ENCODE measurements around the gene WWOX.

The WWOX gene

GRCh38 chr16:78972986-78973385, 873.5 kb downstream of the WWOX start:
- Histone ChIP-seq H3K4me3 (replicated peaks; ENCODE audit: low read depth, low read length) (no peak overlapping the region), H3K36me3 (ENCODE audit: control insufficient read depth, insufficient read depth, low read length) (no peaks in the 10 kb centered on the region), H3K27me3 (replicated peaks; ENCODE audit: control insufficient read depth, insufficient read depth, low read length) (no peaks in the 10 kb centered on the region)
- TF ChIP-seq CTCF (IDR thresholded peaks at IDR 0.05; ENCODE audit: insufficient read depth, low read length, poor library complexity, severe bottlenecking) = no peak
- DNase-seq (ENCODE audit: extremely low read depth, insufficient read length) = no peak

- no peak for TF ChIP-seq CTCF (IDR thresholded peaks at IDR 0.05; ENCODE audit: insufficient read depth, low read length, poor library complexity, severe bottlenecking)
- Histone ChIP-seq H3K36me3 (ENCODE audit: control insufficient read depth, insufficient read depth, low read length) (no peaks in the 10 kb centered on the region), H3K27me3 (replicated peaks; ENCODE audit: control insufficient read depth, insufficient read depth, low read length) (no peaks in the 10 kb centered on the region), H3K4me3 (replicated peaks; ENCODE audit: low read depth, low read length) (no peak overlapping the region)
- DNase-seq (ENCODE audit: extremely low read depth, insufficient read length) = no peak
These were observed 876.8 kb downstream of the WWOX start for GRCh38 chr16:78976212-78976611.

- no peak for TF ChIP-seq CTCF (IDR thresholded peaks at IDR 0.05; ENCODE audit: insufficient read depth, low read length, poor library complexity, severe bottlenecking)
- no peak for DNase-seq (ENCODE audit: extremely low read depth, insufficient read length)
- no peaks in the 10 kb centered on the region for H3K27me3 ChIP-seq (replicated peaks; ENCODE audit: control insufficient read depth, insufficient read depth, low read length)
- no peak overlapping the region for H3K4me3 ChIP-seq (replicated peaks; ENCODE audit: low read depth, low read length)
- no peaks in the 10 kb centered on the region for H3K36me3 ChIP-seq (ENCODE audit: control insufficient read depth, insufficient read depth, low read length)
These were observed 881.4 kb downstream of the WWOX start for GRCh38 chr16:78980825-78981224.

- H3K27me3 ChIP-seq (replicated peaks; ENCODE audit: control insufficient read depth, insufficient read depth, low read length) = no peaks in the 10 kb centered on the region
- no peak for DNase-seq (ENCODE audit: extremely low read depth, insufficient read length)
- TF ChIP-seq CTCF (IDR thresholded peaks at IDR 0.05; ENCODE audit: insufficient read depth, low read length, poor library complexity, severe bottlenecking) = no peak
- no peak overlapping the region for H3K4me3 ChIP-seq (replicated peaks; ENCODE audit: low read depth, low read length)
- no peaks in the 10 kb centered on the region for H3K36me3 ChIP-seq (ENCODE audit: control insufficient read depth, insufficient read depth, low read length)
These were observed 882.8 kb downstream of the WWOX start for GRCh38 chr16:78982096-78982744.

- no peaks in the 10 kb centered on the region for H3K27me3 ChIP-seq (replicated peaks; ENCODE audit: control insufficient read depth, insufficient read depth, low read length)
- DNase-seq (ENCODE audit: extremely low read depth, insufficient read length) = no peak
- H3K36me3 ChIP-seq (ENCODE audit: control insufficient read depth, insufficient read depth, low read length) = no peaks in the 10 kb centered on the region
- no peak for TF ChIP-seq CTCF (IDR thresholded peaks at IDR 0.05; ENCODE audit: insufficient read depth, low read length, poor library complexity, severe bottlenecking)
- H3K4me3 ChIP-seq (replicated peaks; ENCODE audit: low read depth, low read length) = no peak overlapping the region
These were observed 884.9 kb downstream of the WWOX start for GRCh38 chr16:78984324-78984723.
